GM19328 (cell line): ENCODE measurements around the gene FIGNL2.
"Not testable (repeated sequence)": the region's sequence is repeated elsewhere in the genome, so short reads cannot be mapped to it uniquely, and the experiment has no call there.

Experiments
- ATAC-seq: cut with Tn5 transposase; IDR thresholded peaks from one replicate; pipeline ENCODE4 v1.9.1; 2021; ENCODE audit warnings: mild to moderate bottlenecking, moderate library complexity; ENCODE audit not compliant: unreplicated experiment

FIGNL2 gene

GRCh38 chr12:51848326-51848727 is at the start of gene FIGNL2:
FIGNL2 (minus strand) TSS chr12:51848718; CDS start chr12:51822413, 26,305 bp downstream.
- no peak for ATAC-seq

GRCh38 chr12:51897181-51897580 is 48.7 kb upstream of the FIGNL2 start:
- no peak for ATAC-seq

- ATAC-seq = no peak
Observed at GRCh38 chr12:51896236-51896635, 47.7 kb upstream of the FIGNL2 start.

GRCh38 chr12:51895378-51896135 is 47.0 kb upstream of the FIGNL2 start:
- ATAC-seq = no peak

- no peak for ATAC-seq
Observed at GRCh38 chr12:51893786-51894185, 45.3 kb upstream of the FIGNL2 start.

- ATAC-seq = no peak
Observed at GRCh38 chr12:51891843-51892242, 43.3 kb upstream of the FIGNL2 start.

- no peak for ATAC-seq
Observed at GRCh38 chr12:51890511-51891171, 42.1 kb upstream of the FIGNL2 start.

- ATAC-seq = no peak
Observed at GRCh38 chr12:51890133-51890464, 41.6 kb upstream of the FIGNL2 start.

- ATAC-seq = no peak
Observed at GRCh38 chr12:51889216-51890132, 41.0 kb upstream of the FIGNL2 start.

- ATAC-seq = no peak
Observed at GRCh38 chr12:51888316-51889215, 40.0 kb upstream of the FIGNL2 start.

- ATAC-seq = no peak
Observed at GRCh38 chr12:51887476-51888315, 39.2 kb upstream of the FIGNL2 start, which contains the start of gene ANKRD33. ANKRD33 (plus strand) TSS chr12:51888103; CDS start chr12:51888187, 84 bp downstream.

GRCh38 chr12:51886021-51886710 is 37.6 kb upstream of the FIGNL2 start:
- no peak for ATAC-seq

GRCh38 chr12:51885294-51886020 is 36.9 kb upstream of the FIGNL2 start:
- ATAC-seq = not testable (repeated sequence)

GRCh38 chr12:51884676-51885229 is 36.2 kb upstream of the FIGNL2 start:
- ATAC-seq = no peak

GRCh38 chr12:51883998-51884675 is 35.6 kb upstream of the FIGNL2 start:
- no peak for ATAC-seq

GRCh38 chr12:51883295-51883694 is 34.8 kb upstream of the FIGNL2 start:
- ATAC-seq = no peak

GRCh38 chr12:51879102-51879501 is 30.6 kb upstream of the FIGNL2 start:
- ATAC-seq = no peak
